Stimulated activated CD4-positive, alpha-beta T cell treated with anti-CD3 and anti-CD28 coated beads, Interleukin-1b, Interleukin-23, amount 100 ng/mL, for 4 hours (primary cell): ENCODE measurements around the gene COL9A3.
"Not testable (repeated sequence)": the region's sequence is repeated elsewhere in the genome, so short reads cannot be mapped to it uniquely, and the experiment has no call there.

Source experiments
- DNase-seq, 2 donors: peaks; one replicate each; pipeline ENCODE4 v3.0.0-alpha.2; 2020; ENCODE audit warnings: low read depth in 2 of 2

Gene COL9A3

DNA sequence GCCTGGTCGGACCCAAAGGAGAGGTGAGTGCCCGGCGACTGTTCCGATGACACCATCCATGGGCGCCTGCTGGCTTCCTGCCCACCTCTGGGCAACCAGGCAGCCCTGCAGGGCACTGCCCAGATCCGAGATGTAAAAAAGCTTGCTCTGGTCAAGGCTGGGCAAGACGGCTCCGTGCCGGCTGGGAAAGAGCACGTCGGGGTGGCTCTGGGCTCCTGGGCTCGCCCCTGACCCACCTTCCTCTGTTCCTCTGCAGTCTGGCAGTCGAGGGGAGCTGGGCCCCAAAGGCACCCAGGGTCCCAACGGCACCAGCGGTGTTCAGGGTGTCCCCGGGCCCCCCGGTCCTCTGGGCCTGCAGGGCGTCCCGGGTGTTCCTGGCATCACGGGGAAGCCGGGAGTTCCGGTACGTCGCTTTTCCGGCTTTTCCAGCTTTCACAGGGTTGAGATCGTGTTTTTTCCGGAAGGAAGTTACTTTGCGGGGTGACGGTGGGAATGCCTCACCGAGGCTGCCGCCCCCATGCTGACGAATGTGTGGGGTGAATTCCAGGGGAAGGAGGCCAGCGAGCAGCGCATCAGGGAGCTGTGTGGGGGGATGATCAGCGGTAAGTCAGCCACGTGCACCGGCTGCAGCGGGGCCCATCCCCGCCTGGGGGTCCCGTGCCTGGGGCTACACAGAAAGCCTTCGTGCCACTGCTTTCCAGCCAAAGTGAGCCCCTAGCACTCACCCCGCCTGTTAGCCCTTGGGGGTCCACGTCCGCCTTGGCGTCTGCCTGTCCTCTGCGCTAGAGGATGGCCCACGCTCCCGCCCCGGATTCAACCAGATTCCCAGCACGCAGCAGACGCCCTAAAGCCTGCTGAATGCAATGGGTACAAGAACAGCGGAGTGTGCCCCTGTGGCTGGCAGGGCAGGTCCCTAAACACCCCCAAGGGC, 19.3 kb downstream of the COL9A3 start:
- DNase-seq = no peak

DNA sequence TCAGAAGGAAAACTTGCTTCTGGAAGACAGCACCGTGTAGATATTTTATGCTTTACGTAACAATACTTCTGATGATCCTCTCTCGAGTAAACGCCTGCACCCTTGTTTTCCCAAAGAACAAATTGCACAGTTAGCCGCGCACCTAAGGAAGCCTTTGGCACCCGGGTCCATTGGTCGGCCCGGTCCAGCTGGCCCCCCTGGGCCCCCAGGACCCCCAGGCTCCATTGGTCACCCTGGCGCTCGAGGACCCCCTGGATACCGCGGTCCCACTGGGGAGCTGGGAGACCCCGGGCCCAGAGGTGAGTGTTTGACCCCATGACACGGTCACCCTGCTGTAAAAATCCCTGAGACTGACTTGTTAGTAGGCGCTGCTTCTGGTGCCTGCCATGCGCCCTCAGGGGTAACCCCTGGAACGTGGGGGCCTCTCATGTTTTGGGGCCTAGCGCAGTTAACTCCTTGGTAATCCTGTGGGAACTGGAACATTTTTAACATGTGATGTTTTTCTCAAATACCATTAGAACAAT, 20.2 kb downstream of the COL9A3 start:
- DNase-seq = no peak

DNA sequence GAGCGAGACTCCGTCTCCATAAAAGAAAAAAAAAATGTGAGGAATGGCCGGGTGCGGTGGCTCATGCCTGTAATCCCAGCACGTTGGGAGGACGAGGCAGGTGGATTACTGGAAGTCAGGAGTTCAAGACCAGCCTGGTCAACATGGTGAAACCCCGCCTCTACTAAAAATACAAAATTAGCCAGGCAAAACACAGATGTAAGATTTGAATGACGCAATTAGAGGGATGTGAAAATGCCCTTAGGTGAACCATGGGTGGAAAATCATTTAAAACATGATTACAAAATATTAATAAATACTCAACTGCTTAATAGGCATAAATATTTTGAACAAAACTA, 20.9 kb downstream of the COL9A3 start:
- DNase-seq = no peak

DNA sequence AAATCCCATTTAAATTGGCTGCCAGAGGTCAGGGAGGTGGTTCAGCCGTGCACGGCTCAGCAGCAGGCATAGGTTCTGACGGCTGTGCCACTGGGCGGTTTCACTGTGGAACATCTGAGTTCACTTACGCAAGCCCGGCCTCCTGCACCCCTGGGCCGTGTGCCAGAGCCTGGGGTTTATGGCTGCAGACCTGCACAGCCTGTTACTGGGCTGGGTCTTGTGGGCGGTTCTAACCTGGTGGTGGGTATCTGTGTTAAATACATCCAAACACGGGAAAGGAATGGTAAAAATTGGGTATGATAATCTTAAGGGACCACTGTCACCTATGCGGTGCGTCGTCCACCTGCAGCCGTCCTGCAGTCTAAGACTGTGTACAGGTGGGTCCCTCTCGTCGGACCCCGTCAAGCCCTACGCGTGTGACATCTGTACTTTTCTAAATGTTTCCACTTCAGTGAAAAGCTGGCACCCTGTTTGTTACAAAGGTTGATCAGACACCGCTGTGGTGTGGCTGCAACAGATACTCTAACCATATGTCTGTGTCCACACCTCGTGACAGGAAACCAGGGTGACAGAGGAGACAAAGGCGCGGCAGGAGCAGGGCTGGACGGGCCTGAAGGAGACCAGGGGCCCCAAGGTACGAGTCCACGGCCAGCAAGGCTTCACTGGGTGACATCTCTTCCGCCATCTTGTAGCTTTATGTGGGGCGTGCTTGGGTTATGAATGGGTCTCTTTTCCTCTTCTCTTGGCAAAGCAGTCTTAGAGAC, 21.5 kb downstream of the COL9A3 start:
- no peak for DNase-seq

DNA sequence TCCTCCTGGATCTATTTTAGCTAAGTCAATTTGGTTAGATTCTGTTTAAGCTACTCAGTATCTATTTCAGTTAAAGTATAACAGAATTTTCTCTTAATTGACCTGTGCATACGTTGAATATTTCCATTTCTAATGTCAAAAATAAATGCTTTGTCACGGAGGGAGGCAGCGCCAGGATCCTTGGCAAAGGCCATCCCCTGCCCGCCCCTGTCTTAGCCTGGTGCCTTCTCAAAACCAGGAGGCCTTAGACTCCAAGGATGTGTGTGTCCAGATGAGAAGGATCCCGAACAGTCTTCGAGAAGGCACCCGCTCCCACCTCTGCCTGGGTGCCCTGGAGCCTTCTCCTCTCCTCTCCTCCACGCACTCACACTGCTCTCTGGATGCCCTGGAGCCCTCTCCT, 22.4 kb downstream of the COL9A3 start:
- no peak for DNase-seq

DNA sequence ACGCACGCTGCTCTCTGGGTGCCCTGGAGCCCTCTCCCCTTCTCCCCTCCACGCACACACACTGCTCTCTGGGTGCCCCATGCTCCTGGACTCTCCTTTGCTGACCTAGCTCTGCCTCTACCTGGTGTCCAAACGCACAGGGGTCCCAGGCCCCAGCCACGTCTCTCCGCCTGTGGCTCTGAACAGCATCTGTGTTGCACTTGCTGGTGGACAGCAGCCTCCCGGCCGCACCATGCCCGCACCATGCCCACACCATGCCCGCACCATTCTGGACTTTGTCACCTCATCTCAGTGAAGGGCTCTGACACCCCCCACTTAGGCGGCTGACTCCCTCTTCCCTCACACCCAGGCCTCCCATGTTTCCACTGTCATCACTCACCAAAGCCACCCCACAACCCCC, 23.0 kb downstream of the COL9A3 start:
- DNase-seq = no peak

DNA sequence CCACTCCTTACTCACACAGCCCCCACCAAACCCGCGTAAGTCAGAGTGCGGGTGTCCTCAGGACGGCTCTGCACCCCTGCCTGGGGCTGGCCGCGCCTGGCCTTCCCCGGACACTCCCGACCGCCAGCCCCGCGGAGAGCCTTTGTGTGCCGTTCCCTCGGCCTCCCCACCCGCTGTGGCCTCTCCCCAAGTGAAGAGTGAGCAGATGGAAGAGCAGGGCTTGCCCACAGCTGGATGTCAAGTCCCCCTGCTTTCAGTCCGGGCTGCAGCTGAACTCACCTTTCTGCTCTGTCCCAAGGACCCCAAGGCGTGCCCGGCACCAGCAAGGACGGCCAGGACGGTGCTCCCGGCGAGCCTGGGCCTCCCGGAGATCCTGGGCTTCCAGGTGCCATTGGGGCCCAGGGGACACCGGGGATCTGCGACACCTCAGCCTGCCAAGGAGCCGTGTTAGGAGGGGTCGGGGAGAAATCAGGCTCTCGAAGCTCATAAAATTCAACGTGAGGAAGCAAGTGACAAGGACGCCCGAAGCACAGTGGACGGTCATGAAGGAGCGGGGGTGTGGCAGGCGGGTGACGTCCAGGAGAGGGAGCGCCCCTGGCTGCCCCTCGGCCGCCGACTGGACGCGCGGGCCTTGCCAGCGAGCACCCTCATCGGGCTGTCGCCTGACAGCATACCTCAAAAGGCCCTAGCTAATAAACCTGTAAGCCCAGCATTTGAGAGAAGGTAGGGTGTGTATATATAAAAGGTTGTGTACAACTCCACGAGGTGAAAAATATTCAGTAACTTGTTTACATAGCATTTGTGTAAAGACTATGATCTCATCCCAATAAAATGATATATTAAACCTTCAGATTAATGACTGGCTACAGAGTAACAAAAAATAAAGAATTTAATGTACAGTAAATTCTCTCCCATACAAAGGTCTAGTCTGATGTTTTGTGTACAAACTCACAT, 23.7 kb downstream of the COL9A3 start:
- DNase-seq = no peak

DNA sequence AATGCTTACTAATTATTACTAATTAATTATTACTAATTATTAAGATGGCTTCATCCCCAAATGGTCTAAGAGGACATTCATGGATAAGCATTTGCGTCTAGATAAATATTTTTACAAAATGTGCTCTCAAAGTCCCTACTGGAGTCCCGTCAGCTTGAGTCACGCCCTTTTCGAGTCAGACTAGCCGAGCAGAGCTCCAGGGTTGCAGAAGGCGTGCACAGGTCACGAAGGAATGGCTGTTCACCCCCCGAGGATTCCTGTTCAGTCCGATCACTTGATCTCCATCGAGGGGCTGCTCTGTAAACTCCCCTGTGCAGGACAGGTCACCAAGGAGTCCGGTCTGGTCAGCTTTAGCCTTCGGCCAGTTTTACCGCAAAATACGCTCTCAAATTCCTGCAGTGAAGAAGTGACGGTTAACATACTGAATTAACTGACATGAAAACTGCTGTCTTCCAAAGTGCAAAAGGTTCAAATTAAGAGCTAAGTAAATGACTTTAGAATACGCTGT, 24.9 kb downstream of the COL9A3 start:
- DNase-seq = no peak

DNA sequence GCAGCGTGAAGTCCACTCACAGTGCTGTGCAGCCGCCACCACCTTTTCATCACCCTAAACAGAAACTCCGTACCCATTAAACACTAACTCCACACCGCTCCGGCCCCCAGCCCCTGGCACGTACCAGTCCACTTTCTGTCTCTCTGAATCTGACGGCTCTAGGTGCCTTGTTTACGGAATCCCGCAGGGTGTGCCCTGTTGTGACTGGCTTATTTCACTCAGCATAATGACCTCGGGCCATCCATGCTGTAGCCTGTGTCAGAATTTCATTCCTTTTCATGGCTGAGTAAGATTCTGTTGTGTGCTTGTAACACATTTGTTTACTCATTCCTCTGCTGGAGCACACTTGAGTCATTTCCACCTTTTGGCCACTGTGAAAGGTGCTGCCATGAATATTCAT, 26.8 kb downstream of the COL9A3 start:
- no peak for DNase-seq

DNA sequence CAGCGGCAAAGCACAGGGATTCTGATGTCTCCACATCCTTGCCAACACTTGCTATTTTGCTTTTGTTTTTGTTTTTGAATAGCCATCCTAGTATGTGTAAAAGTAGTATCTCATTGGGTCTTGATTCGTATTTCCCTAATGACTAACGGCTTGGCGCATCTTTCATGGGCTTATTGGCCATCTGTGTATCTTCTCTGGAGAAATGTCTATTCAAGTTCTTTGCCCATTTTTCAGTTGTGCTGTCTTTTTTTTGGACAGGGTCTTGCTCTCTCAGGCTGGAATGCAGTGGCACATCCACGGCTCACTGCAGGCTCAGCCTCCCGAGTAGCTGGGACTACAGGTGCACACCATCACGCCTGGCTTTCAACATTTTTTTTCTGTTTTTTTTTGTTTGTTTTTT, 27.3 kb downstream of the COL9A3 start:
- DNase-seq = no peak

DNA sequence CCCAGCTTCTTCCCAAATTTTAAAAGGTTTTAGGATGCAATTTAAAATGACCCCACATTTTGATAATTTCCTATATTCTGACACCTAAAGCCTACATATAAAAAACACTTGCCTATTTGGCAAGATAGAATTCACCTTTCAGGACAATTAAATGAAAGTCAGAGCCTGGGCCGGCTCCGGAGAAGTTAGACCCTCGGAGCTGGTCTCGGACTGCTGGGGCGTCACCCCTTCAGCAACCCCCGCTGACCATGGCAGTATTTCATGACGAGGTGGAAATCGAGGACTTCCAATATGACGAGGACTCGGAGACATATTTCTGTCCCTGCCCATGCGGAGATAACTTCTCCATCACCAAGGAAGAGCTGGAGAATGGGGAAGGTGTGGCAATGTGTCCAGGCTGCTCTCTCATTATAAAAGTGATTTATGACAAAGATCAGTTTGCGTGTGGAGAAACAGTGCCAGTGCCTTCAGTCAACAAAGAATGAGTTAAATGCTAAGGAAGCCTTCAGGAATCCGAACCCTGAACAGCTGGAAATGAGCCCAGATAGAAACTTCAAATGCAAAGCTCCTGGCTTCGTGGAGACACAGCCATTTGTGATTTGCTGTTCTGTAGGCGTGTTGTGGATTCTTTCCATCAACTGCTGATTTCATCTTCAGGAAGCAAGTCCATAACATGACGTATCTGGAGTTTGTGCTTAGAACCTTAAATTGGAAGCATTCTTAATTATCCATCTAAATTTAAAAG, 28.7 kb downstream of the COL9A3 start:
- DNase-seq = no peak

DNA sequence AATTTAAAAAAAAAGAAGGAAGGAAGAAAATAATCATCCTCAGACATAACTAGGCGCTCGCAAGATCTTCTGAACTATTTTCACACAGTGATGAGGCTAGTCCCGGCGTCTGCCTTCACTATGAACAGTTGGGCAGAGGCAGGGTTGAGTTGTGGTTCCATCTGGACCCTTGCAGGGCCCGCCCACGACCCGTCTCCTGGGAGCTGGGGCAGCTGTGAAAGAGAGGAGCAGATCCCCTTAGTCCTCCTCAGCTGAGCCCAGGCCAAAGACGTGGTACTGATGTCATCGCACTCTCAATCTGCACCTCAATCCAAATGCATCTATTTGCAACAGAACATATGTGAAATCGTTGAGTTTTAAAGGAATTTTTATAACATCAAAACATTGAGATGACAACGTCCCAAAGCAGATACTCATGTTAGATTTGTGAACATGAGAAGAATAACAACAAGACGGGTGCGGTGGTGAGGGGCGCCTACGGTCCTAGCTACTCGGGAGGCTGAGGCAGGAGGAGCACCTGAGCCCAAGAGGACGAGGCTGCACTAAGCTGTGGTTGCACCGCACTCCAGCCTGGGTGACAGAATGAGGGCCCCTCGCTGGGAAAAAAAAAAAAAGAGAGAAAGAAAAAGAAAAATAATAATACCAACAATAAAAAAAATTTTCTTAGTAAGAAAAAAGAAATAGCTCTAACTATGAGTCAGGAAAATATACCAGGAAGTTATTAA, 29.5 kb downstream of the COL9A3 start:
- no peak for DNase-seq

DNA sequence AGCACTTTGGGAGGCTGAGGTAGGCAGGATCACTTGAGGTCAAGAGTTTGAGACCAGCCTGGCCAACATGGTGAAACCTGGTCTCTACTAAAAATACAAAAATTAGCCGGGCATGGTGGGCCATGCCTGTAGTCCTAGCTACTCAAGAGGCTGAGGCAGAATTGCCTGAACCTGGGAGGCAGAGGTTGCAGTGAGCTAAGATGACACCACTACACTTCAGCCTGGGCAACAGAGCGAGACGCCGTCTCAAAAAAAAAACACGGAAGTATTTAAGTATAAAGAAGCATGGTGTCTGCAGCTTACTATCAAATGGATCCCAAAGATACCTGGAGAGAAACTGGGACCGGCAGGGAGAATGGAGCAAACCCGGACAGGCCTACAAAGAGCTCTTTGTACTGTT, 32.1 kb downstream of the COL9A3 start:
- DNase-seq = not testable (repeated sequence)

DNA sequence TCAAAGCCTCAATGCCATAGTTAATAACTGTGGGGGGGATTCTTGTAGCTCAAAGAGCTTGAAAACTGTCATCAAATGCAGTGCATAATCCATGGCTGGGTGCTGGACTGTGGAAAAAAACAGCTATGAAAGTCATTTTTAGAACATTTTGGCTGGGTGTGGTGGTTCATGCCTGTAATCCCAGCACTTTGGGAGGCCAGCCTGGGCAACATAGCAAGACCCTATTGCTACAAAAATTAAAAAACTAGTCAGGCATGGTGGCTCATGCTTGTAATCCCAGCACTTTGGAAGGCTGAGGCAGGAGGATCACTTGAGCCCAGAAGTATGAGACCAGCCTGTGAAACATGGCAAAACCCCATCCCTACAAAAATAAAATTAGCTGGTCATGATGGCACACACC, 32.6 kb downstream of the COL9A3 start:
- no peak for DNase-seq

DNA sequence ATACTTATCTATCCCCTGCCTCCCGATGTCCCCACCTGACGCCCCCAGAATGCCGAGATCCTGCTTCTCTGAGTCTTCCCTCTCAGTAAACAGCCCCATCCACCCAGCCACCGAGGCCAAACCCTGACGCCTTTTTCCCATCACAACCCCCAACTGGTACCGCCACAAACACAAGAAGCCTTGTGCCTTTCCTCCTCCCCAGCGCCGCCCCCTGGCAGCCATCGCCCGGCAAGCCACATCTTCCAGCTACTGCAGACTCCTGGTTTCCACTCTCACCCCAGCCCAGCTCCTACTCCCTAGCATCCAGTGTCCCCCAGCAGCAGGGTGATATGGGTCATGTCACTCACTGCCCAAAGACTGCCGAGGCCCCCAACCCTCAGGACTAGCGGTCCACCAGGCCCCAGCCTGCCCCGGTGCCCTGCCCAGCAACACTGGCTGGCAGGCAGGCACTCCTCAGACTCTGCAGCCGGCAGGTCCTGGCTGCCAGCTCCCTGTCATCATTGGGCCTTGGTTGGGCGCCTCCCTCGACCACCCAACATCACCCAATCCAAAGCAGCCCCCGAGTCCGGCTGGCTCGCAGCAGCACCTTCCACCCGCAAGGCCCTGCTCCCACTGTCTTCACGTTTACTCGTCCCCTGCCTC, 33.6 kb downstream of the COL9A3 start:
- no peak for DNase-seq

DNA sequence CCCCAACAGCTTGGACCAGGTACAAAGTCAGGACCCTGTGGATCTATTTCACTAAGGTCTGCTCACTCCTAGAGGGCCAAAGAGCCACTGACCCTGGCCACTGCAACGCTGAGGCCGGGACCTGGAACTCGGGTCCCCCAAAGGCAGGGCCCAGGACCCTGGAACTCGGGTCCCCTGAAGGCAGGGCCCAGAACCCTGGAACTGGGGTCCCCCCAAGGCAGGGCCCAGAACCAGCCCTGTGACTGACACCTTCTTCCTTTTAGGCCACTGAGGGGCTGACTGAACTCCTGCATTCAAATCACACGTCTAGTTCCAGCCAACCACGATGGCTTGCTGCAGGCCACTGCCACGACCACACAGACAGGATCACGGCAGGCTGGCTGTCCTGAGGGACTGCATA, 35.3 kb downstream of the COL9A3 start:
- DNase-seq = no peak

DNA sequence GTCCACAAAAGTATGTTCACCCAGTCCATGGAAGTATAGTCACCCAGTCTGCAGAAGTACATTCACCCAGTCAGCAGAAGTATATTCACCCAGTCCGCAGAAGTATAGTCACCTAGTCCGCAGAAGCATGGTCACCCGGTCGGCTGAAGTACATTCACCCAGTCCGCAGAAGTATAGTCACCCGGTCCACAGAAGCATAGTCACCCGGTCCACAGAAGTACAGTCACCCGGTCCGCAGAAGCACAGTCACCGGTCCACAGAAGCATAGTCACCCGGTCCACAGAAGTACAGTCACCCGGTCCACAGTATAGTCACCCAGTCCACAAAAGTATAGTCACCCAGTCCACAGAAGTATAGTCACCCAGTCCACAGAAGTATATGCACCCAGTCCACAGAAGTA, 36.0 kb downstream of the COL9A3 start:
- DNase-seq = no peak

DNA sequence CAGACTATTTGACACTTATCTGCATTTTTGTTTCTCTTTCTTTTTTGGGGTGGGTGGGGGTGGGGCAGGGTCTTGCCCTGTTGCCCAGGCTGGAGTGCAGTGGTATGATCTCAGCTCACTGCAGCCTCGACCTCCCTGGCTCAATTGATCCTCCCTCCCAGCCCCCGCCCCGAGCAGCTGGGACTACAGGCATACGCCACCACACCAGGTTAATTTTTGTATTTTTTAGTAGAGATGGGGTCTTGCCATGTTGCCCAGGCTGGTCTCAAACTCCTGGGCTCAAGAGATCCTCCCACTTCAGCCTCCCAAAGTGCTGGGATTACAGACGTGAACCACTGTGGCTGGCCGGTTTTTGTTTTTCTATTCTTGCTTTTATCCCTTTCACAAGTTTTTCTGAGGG, 36.5 kb downstream of the COL9A3 start:
- not testable (repeated sequence) for DNase-seq

DNA sequence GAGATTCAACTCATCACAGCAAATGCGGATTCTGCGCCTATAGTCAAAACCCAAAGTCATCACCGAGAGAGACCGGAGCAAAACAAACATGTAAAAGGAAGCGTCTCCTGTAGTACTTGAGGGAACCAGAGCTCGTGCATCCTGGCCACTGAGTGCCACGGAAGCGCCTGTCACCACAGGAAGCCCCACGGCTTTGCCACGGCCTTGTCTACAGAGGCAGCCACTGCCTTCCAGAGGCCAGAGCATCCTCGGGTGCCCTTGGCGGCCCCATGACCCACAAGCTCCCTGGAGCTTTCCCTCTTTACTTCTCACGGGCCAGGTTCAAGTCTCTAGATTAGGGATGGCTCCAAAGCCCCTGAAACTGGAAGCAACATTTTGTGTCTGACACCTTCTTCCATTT, 37.3 kb downstream of the COL9A3 start:
- no peak for DNase-seq

DNA sequence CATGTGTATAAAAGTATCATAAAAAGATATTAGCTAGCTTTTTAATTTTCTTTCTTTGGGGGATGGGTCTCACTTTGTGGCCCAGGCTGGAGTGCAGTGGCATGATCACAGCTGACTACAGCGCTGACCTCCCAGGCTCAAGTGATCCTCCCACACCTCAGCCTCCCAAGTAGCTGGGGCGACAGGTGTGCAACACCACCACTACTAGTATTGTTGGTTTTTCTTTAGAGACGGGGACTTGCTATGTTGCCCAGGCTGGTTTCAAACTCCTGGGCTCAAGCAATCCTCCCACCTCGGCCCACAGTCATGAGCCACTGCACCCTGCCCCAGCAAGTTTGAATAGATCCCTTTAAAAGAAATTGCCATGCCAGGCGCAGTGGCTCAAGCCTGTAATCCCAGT, 38.3 kb downstream of the COL9A3 start:
- DNase-seq = no peak
